Measurements from ENCODE around the gene DONSON. TPM values are rescaled to one million over a fixed set of nuclear protein-coding genes. Genes with fewer than 3 reads are reported as not detected.

Gene DONSON
- total RNA-seq, 1 donor from 2014 or later, result 19.0 TPM

- no peak overlapping the region for H3K27ac Mint-ChIP-seq (ENCODE audit: unreplicated experiment)
- no peak overlapping the region for H3K4me3 Mint-ChIP-seq (ENCODE audit: unreplicated experiment)
- no peaks in the 10 kb centered on the region for H3K4me1 Mint-ChIP-seq (ENCODE audit: unreplicated experiment)
- H3K27me3 Mint-ChIP-seq (ENCODE audit: unreplicated experiment), result no peaks in the 10 kb centered on the region
- no peak for TF ChIP-seq CTCF (IDR thresholded peaks at IDR 0.05)
- H3K36me3 Mint-ChIP-seq (ENCODE audit: unreplicated experiment), result peaks cover 30% of the 10 kb centered on the region
- no peaks in the 10 kb centered on the region for H3K9me3 Mint-ChIP-seq (ENCODE audit: unreplicated experiment)
- DNase-seq (ENCODE audit: extremely low spot score, unreplicated experiment), result no peak
Observed at GRCh38 chr21:33566514-33566913, 22.0 kb downstream of the DONSON start.

- Mint-ChIP-seq H3K4me1 (ENCODE audit: unreplicated experiment) (peaks cover 11% of the 10 kb centered on the region), H3K36me3 (ENCODE audit: unreplicated experiment) (peaks cover 54% of the 10 kb centered on the region), H3K27me3 (ENCODE audit: unreplicated experiment) (no peaks in the 10 kb centered on the region), H3K9me3 (ENCODE audit: unreplicated experiment) (no peaks in the 10 kb centered on the region), H3K27ac (ENCODE audit: unreplicated experiment) (peak overlapping the region; percentile 27), H3K4me3 (ENCODE audit: unreplicated experiment) (no peak overlapping the region)
- no peak for DNase-seq (ENCODE audit: extremely low spot score, unreplicated experiment)
- no peak for TF ChIP-seq CTCF (IDR thresholded peaks at IDR 0.05)
Observed at GRCh38 chr21:33562389-33562788, 26.1 kb downstream of the DONSON start.

GRCh38 chr21:33561373-33561772 is 27.1 kb downstream of the DONSON start:
- H3K9me3 Mint-ChIP-seq (ENCODE audit: unreplicated experiment), result no peaks in the 10 kb centered on the region
- no peak overlapping the region for H3K4me3 Mint-ChIP-seq (ENCODE audit: unreplicated experiment)
- peaks cover 58% of the 10 kb centered on the region for H3K36me3 Mint-ChIP-seq (ENCODE audit: unreplicated experiment)
- no peak for TF ChIP-seq CTCF (IDR thresholded peaks at IDR 0.05)
- no peak for DNase-seq (ENCODE audit: extremely low spot score, unreplicated experiment)
- peak overlapping the region; percentile 20 for H3K27ac Mint-ChIP-seq (ENCODE audit: unreplicated experiment)
- H3K27me3 Mint-ChIP-seq (ENCODE audit: unreplicated experiment), result no peaks in the 10 kb centered on the region
- H3K4me1 Mint-ChIP-seq (ENCODE audit: unreplicated experiment), result peaks cover 14% of the 10 kb centered on the region

- no peaks in the 10 kb centered on the region for H3K27me3 Mint-ChIP-seq (ENCODE audit: unreplicated experiment)
- H3K27ac Mint-ChIP-seq (ENCODE audit: unreplicated experiment), result peak overlapping the region; percentile 20
- no peak for TF ChIP-seq CTCF (IDR thresholded peaks at IDR 0.05)
- no peaks in the 10 kb centered on the region for H3K9me3 Mint-ChIP-seq (ENCODE audit: unreplicated experiment)
- peaks cover 61% of the 10 kb centered on the region for H3K36me3 Mint-ChIP-seq (ENCODE audit: unreplicated experiment)
- no peak overlapping the region for H3K4me3 Mint-ChIP-seq (ENCODE audit: unreplicated experiment)
- peaks cover 16% of the 10 kb centered on the region for H3K4me1 Mint-ChIP-seq (ENCODE audit: unreplicated experiment)
- DNase-seq (ENCODE audit: extremely low spot score, unreplicated experiment), result no peak
Observed at GRCh38 chr21:33560965-33561364, 27.5 kb downstream of the DONSON start.

- TF ChIP-seq CTCF (IDR thresholded peaks at IDR 0.05), result no peak
- H3K27ac Mint-ChIP-seq (ENCODE audit: unreplicated experiment), result no peak overlapping the region
- no peaks in the 10 kb centered on the region for H3K27me3 Mint-ChIP-seq (ENCODE audit: unreplicated experiment)
- no peaks in the 10 kb centered on the region for H3K9me3 Mint-ChIP-seq (ENCODE audit: unreplicated experiment)
- H3K36me3 Mint-ChIP-seq (ENCODE audit: unreplicated experiment), result peaks cover 66% of the 10 kb centered on the region
- peaks cover 24% of the 10 kb centered on the region for H3K4me1 Mint-ChIP-seq (ENCODE audit: unreplicated experiment)
- no peak overlapping the region for H3K4me3 Mint-ChIP-seq (ENCODE audit: unreplicated experiment)
- DNase-seq (ENCODE audit: extremely low spot score, unreplicated experiment), result no peak
Observed at GRCh38 chr21:33559813-33560212, 28.7 kb downstream of the DONSON start.

Data from osteocyte (in vitro differentiated cells).